HG03139 (cell line): ENCODE measurements around the gene UCN3.
"Not testable (repeated sequence)": the region's sequence is repeated elsewhere in the genome, so short reads cannot be mapped to it uniquely, and the experiment has no call there.

Experiments used
- ATAC-seq: cut with Tn5 transposase; IDR thresholded peaks from one replicate; pipeline ENCODE4 v1.9.1; 2021; ENCODE audit not compliant: unreplicated experiment

The UCN3 gene

GRCh38 chr10:5404208-5405041 is 39.7 kb downstream of the UCN3 start, which contains the start of gene TUBAL3:
TUBAL3 (minus strand) TSS chr10:5404828; CDS start chr10:5404792, 36 bp downstream.
- no peak for ATAC-seq

- ATAC-seq, result no peak
Observed at GRCh38 chr10:5406918-5407317, 42.2 kb downstream of the UCN3 start.

- ATAC-seq, result not testable (repeated sequence)
Observed at GRCh38 chr10:5410787-5411186, 46.0 kb downstream of the UCN3 start.

- ATAC-seq, result peak; percentile 7
Observed at GRCh38 chr10:5411941-5412276, 47.1 kb downstream of the UCN3 start.

DNA sequence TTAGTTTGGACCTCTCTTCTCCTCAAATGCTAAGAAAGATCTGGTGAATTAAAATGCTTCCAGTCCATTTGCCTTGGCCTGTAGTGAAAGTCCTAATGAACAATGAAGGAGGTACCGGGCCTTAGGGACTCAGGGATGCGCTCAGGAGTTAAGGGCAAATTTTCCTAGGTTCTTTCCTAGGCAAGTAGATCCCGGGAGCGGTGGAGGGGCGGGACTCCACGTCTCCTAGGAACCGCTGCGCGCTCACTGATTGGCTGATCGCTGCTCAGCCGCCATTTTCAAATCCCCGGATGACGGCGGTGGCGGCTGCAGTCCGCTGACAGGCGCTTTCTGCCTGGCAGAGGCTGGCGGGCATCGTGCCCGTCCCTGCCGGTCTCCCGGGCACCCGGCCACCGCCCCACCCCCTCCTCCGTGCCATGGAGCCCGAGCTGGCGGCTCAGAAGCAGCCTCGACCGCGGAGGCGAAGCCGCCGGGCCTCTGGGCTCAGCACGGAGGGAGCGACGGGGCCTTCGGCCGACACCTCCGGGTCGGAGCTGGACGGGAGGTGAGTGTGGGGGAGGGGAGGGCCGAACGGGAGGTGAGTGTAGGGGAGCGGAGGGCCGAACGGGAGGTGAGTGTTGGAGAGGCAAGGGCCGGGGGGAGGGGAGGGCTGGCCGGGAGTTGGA is 47.6 kb downstream of the UCN3 start, which contains the start of gene NET1:
Gene NET1, plus strand, starts transcription at position 281 of the 665 bp plus-strand sequence. Its CDS starts 136 bp downstream, at position 417.
- peak; percentile 98 for ATAC-seq

DNA sequence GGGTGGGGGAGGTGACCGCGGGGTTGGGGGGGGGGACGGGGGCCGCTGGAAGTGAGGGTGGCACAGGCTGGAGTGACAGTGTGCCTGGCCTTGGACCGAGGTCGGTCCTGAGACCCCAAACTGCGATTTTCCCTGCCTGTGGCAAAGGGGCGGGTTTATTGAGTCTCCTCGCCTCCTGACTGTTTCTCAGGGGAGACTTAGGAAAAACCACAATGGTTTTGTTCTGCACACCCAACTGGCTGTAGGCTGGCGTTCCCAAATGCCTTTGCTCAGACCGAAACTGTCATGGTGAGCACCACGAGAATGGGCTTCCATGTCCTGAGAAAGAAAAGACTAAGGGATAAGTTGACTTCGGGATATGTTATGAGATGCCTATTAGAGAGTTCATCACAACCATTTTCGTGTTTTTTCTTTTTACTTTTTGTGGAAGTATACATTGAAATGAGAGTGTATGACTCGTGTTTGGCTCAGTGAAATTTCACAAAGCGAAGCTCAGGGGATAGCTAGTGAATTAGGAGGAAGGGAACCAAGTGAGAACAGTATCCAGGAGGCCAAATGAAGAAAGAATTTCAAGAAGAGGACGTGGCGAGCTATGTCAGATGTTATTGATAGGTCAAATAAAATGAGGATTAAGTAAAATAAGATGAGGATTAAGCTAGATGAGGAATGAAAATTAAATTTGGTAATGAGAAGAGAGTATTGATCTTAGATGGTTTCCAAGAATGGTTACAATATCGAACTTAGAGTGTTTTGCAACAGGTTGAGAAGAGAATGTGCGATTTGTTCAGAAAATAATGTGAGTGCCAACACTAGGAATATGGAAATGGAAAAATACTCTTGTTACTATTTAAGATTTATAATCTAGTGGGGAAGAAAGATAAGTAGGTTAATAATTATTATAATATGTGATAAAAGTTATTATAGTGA is 48.5 kb downstream of the UCN3 start:
- no peak for ATAC-seq

DNA sequence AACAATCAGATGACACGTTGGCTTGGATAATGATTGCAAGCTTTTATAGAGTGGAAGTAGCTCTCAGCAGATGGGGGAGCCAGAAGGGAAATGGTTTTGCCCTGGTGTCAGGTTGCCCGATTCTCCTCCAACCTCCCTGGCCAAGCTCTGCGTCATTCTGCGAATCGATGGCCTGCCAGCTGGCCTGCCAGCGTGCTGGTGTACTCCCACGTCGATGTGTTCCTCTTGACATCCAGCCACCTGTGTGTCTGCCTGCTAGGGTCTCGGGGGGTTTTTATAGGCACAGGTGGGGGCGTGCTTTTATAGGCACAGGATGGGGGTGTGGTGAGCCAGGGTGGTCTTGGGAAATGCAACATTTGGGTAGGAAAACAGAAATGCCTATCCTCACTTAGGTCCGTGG is 52.2 kb downstream of the UCN3 start:
- no peak for ATAC-seq

DNA sequence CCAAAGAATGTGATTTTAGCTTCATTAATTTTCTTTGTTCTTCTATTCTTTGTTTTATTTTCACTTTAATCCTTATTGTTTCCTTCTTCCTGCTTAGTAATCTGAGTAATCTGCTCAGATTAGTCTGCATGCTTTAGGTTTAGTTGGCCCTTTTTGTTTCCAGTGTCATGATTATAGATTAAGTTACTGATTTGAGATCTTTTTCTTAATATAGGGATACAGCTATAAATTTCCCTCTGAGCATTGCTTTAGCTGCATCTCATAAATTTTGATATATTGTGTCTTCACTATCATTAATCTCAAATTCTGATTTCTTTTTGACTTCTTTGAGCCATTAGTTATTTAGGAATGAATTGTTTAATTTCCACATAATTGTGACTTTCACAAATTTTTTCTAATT is 53.8 kb downstream of the UCN3 start:
- no peak for ATAC-seq

- no peak for ATAC-seq
Observed at GRCh38 chr10:5419466-5420094, 54.8 kb downstream of the UCN3 start.

DNA sequence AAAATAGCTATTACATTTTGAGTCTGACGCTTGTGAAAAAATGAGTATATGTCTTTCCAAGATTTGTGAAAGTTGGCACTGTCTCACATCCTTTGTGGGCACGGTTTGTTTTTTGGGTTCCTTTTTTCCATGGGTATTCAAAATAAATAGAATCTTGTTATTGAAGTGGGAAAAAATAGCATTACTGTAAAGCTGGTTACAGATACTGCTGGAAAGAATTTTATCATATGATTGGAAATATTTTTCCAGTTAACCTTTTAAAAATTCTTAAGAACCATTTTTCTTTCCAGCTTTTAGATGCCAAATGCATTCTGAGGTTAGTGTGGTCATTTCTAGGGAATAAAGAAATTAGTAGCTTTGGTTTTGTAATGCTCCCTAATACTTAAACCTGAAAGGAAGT is 59.0 kb downstream of the UCN3 start:
- no peak for ATAC-seq
